Body of pancreas (tissue), 4 donors: ENCODE measurements around the gene SCP2.

ENCODE experiments used
- CTCF ChIP-seq, 7 experiments: fragments of 450-650 bp in 4 of 7; fragments of 200-600 bp in 3 of 7; sonication (generic) in 3 of 7; IDR thresholded peaks; one replicate each; pipeline ENCODE4 v1.5.1; 2016 to 2019; ENCODE audit warnings: antibody characterized with exemption in 7 of 7
- POLR2A ChIP-seq, 3 donors: fragments of 450-650 bp; IDR thresholded peaks; one replicate each; pipeline ENCODE4 v1.6.1; 2016; ENCODE audit warnings: antibody characterized with exemption in 3 of 3, mild to moderate bottlenecking in 2 of 3

DNA sequence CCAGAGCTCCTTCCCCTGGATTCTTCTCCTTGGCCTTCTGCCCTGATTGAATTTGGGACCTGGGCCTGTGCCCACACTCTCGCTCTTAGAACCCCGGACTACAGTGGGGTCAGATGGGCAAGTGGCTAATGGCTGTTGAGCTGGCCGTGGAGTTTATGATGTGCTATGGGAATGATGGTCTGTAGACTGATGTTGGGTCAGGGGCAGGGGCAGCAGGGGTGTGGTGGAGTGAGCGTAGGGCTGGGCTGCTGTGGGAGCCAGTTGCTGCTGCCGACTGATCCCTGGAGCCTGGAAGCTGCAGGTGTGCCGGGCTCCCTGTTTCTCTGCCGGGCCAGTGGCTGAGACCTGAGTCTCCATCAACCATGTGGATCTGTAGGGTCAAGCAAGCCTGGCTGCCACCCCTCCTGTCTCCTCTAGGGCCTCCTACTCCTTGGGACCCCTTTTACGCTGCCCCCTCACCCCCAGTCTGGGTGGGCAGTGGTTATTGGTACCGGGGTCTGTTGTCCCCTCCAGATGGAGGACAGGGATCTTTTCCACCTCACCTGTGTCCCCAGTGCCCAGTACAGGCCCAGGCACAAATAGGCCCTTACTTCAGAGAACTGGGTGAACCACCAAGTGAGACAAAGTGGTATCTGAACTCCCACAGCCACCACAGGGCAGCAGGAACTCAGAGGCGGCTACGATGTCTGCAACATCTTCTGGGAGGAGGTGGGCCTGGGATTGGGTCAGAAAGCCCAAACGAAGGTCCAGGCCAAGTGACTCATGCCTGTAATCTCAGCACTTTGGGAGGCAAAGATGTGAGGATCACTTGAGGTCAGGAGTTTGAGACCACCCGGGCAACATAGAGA is 140.0 kb downstream of the SCP2 start:
- TF ChIP-seq CTCF (IDR thresholded peaks at IDR 0.05): no peak
- no peak for TF ChIP-seq POLR2A (IDR thresholded peaks at IDR 0.05)
